ENCODE measurements around the gene HAS3.

DNA sequence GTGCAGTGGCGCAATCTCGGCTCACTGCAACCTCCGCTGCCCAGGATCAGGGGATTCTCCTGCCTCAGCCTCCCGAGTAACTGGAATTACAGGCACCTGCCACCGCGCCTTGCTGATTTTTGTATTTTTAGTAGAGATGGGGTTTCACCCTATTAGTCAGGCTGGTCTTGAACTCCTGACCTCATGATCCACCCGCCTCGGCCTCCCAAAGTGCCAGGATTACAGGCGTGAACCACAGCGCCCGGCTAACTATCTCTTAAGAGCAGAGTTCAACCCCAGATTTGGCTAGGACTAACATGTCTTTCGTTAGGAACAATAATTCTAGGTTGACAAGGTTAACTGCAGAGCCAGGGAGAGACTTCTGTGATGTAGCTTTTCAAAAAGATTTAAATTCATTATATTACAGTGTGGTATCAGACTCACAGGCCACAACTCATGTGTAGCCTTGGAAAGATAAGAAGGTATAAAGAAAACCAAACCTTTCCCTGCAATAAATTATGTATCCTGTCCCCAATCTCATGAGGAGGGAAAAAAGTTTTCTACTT is 22.6 kb downstream of the HAS3 start:
- TF ChIP-seq POLR2A (IDR thresholded peaks at IDR 0.05), result no peak
- TF ChIP-seq, protein P1, sequence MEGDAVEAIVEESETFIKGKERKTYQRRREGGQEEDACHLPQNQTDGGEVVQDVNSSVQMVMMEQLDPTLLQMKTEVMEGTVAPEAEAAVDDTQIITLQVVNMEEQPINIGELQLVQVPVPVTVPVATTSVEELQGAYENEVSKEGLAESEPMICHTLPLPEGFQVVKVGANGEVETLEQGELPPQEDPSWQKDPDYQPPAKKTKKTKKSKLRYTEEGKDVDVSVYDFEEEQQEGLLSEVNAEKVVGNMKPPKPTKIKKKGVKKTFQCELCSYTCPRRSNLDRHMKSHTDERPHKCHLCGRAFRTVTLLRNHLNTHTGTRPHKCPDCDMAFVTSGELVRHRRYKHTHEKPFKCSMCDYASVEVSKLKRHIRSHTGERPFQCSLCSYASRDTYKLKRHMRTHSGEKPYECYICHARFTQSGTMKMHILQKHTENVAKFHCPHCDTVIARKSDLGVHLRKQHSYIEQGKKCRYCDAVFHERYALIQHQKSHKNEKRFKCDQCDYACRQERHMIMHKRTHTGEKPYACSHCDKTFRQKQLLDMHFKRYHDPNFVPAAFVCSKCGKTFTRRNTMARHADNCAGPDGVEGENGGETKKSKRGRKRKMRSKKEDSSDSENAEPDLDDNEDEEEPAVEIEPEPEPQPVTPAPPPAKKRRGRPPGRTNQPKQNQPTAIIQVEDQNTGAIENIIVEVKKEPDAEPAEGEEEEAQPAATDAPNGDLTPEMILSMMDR (IDR thresholded peaks at IDR 0.05 in 4 of 5, conservative IDR thresholded peaks at IDR 0.05 in 1 of 5), result no peak

All from gastrocnemius medialis (tissue), 4 donors.